Endothelial cell of umbilical vein (primary cell): Measurements from ENCODE around the gene TSPOAP1.

Source experiments
- CTCF ChIP-seq, 2 donors: IDR thresholded peaks; 1 replicate in 1 of 2; 2 replicates in 1 of 2; pipeline ENCODE4 v1.5.1; 2011; ENCODE audit warnings: low read length in 2 of 2, mild to moderate bottlenecking in 2 of 2, moderate library complexity in 2 of 2, control low read depth in 1 of 2, inconsistent platforms in 1 of 2, low read depth in 1 of 2; ENCODE audit not compliant: insufficient read depth in 1 of 2; ENCODE audit errors: extremely low read depth in 1 of 2
- EZH2 ChIP-seq: IDR thresholded peaks from 2 replicates; pipeline ENCODE4 v1.6.1; 2012; ENCODE audit warnings: borderline replicate concordance, low read depth, mild to moderate bottlenecking, moderate library complexity, low read length, inconsistent platforms; ENCODE audit not compliant: severe bottlenecking
- FOS ChIP-seq: IDR thresholded peaks from 2 replicates; pipeline ENCODE4 v1.6.1; 2011; ENCODE audit warnings: mild to moderate bottlenecking, low read length, moderate library complexity, borderline replicate concordance; ENCODE audit not compliant: insufficient read depth
- GATA2 ChIP-seq: IDR thresholded peaks from 2 replicates; pipeline ENCODE4 v1.7.0; 2011; ENCODE audit warnings: low read depth, mild to moderate bottlenecking, moderate library complexity, mixed read lengths, low read length; ENCODE audit not compliant: insufficient read length, insufficient read depth
- JUN ChIP-seq: IDR thresholded peaks from 2 replicates; pipeline ENCODE4 v1.6.1; 2011; ENCODE audit warnings: borderline replicate concordance, low read depth; ENCODE audit not compliant: insufficient read length, insufficient read depth
- POLR2A ChIP-seq: IDR thresholded peaks from 2 replicates; pipeline ENCODE4 v1.6.1; 2012; ENCODE audit warnings: low read depth, mild to moderate bottlenecking, control low read depth, low read length
- POLR2AphosphoS5 ChIP-seq: IDR thresholded peaks from 2 replicates; pipeline ENCODE4 v1.6.1; 2012; ENCODE audit warnings: low read depth, mild to moderate bottlenecking, control low read depth, low read length, moderate library complexity; ENCODE audit not compliant: insufficient read depth
- TF ChIP-seq, protein P1 (sequence below): IDR thresholded peaks from 2 replicates; pipeline ENCODE4 v1.6.1; 2011; ENCODE audit not compliant: insufficient read depth, insufficient read length

DNA sequence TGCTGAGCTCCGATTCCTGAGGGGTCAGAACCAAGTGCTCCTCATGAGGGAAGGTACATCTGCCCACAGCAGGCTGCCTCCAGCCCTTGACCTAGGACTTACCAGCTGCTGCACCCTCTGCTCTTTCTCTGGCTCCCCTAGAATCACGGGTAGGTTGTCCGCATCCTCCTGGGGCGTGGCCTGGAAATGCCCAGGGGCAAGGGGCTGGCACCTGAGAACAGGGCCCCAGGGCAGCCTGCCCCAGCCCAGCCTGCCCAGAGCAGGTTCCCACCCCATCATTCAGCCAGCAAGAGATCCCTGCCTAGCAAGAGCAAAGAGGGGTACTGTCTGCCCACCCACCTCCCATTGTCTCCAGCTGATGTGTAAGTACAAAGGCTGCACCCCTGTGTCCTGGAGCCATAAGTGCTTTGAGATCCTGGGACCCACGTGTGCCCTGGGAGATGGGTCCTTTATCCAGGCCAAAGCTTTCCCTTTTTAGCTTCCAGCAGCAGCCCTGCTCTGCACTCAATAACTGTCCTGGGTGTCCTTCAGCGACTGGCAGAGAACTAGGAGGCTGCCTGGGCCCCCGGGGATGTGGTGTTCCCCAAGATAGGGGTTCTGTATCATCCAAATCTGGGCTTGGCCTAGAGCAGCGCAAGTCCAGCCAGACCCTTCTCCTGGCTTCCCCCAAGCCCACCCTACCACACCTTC, 5.1 kb downstream of the TSPOAP1 start:
- TF ChIP-seq POLR2A (no peak), CTCF (IDR thresholded peaks at IDR 0.05; ENCODE audit: extremely low read depth in 1 of 2, insufficient read depth in 1 of 2, low read depth in 1 of 2, low read length in 2 of 2) (no peak), POLR2AphosphoS5 (no peak), GATA2 (no peak), EZH2 (no peak), JUN (no peak), FOS (no peak)
- TF ChIP-seq, protein P1, sequence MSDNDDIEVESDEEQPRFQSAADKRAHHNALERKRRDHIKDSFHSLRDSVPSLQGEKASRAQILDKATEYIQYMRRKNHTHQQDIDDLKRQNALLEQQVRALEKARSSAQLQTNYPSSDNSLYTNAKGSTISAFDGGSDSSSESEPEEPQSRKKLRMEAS = no peak
